Tibial nerve (tissue), 4 donors: ENCODE data around the gene HAUS3. TPM values are rescaled to one million over a fixed set of nuclear protein-coding genes. Genes with fewer than 3 reads are reported as not detected.

Experiments
- DNase-seq, 2 donors: peaks; one replicate each; pipeline ENCODE4 v3.0.0-alpha.2; 2019; ENCODE audit warnings: low spot score in 2 of 2
- H3K27ac ChIP-seq, 4 donors: fragments of 200-600 bp; sonication (generic) in 3 of 4; one replicate each; pipeline ENCODE4 v1.5.1; 2017 to 2019; ENCODE audit warnings: mild to moderate bottlenecking in 1 of 4
- H3K27me3 ChIP-seq, 2 donors: fragments of 200-600 bp; sonication (generic) in 1 of 2; one replicate each; pipeline versions ENCODE4 v1.5.1 to v1.6.0; 2017 to 2019
- H3K36me3 ChIP-seq, 3 donors: fragments of 200-600 bp; sonication (generic); one replicate each; pipeline ENCODE4 v1.5.1; 2018 to 2019
- H3K4me1 ChIP-seq, 4 donors: fragments of 200-600 bp; sonication (generic) in 3 of 4; one replicate each; pipeline ENCODE4 v1.5.1; 2017 to 2019
- H3K4me3 ChIP-seq, 4 donors: fragments of 200-600 bp; sonication (generic) in 3 of 4; one replicate each; pipeline ENCODE4 v1.5.1; 2017 to 2019; ENCODE audit warnings: mild to moderate bottlenecking in 1 of 4, moderate library complexity in 1 of 4
- H3K9me3 ChIP-seq, 4 donors: fragments of 200-600 bp; sonication (generic) in 3 of 4; one replicate each; pipeline ENCODE4 v1.5.1; 2017 to 2019
- CTCF ChIP-seq, 5 experiments: fragments of 200-600 bp in 3 of 5; fragments of 450-650 bp in 2 of 5; sonication (generic) in 3 of 5; IDR thresholded peaks; one replicate each; pipeline ENCODE4 v1.5.1; 2016 to 2019; ENCODE audit warnings: antibody characterized with exemption in 5 of 5, mild to moderate bottlenecking in 3 of 5, moderate library complexity in 2 of 5
- EP300 ChIP-seq, 2 donors: sonication (generic); formaldehyde crosslinking; IDR thresholded peaks; one replicate each; pipeline ENCODE4 v1.6.1; 2017; ENCODE audit warnings: antibody characterized with exemption in 2 of 2, mild to moderate bottlenecking in 1 of 2
- POLR2A ChIP-seq, 2 donors: fragments of 450-650 bp; IDR thresholded peaks; one replicate each; pipeline ENCODE4 v1.6.1; 2017; ENCODE audit warnings: antibody characterized with exemption in 2 of 2, mild to moderate bottlenecking in 2 of 2, moderate library complexity in 2 of 2
- WGBS, 2 donors: methylation state at CpG; one replicate each; pipeline ENCODE4 v1.1.5; 2018; 5-methylcytosine and 5-hydroxymethylcytosine counted together
- total RNA-seq, 4 donors: library from RNA; depleted of rRNA; stranded (reverse); fragments of >200 nt; gene quantifications; one replicate each; pipeline ENCODE4 v1.1.0, GENCODE V29; 2016

HAUS3 gene
- total RNA-seq, 4 donors from 2014 or later: 9.6 to 20.1 (median 17.5) TPM

- Histone ChIP-seq H3K4me3 (no peak overlapping the region), H3K4me1 (peaks cover 0 to 5% (median 2%) of the 10 kb centered on the region in 4 donors), H3K9me3 (no peaks in the 10 kb centered on the region), H3K36me3 (peaks cover 0 to 4% (median 0%) of the 10 kb centered on the region in 3 donors), H3K27ac (peak overlapping the region in 1 of 4 donors; percentile 60), H3K27me3 (no peaks in the 10 kb centered on the region)
- WGBS, 2 donors: 54 to 75% methylated on average over 10 of the region's 10 CpGs
- TF ChIP-seq POLR2A (IDR thresholded peaks at IDR 0.05): no peak
- TF ChIP-seq CTCF (IDR thresholded peaks at IDR 0.05): no peak
- no peak for TF ChIP-seq EP300 (IDR thresholded peaks at IDR 0.05)
- DNase-seq: no peak
These were observed 39.8 kb upstream of the HAUS3 start for GRCh38 chr4:2281575-2282343.

- no peak for DNase-seq
- H3K27ac ChIP-seq: peak overlapping the region in 1 of 4 donors; percentile 60
- no peaks in the 10 kb centered on the region for H3K27me3 ChIP-seq
- peaks cover 0 to 4% (median 0%) of the 10 kb centered on the region in 3 donors for H3K36me3 ChIP-seq
- TF ChIP-seq CTCF (IDR thresholded peaks at IDR 0.05) (no peak), EP300 (IDR thresholded peaks at IDR 0.05) (no peak), POLR2A (IDR thresholded peaks at IDR 0.05) (no peak)
- H3K9me3 ChIP-seq: no peaks in the 10 kb centered on the region
- 62 to 65% methylated on average over 13 of the region's 13 CpGs for WGBS, 2 donors
- peaks cover 0 to 5% (median 0%) of the 10 kb centered on the region in 4 donors for H3K4me1 ChIP-seq
- H3K4me3 ChIP-seq: no peak overlapping the region
These were observed 38.8 kb upstream of the HAUS3 start for GRCh38 chr4:2280531-2281300.

GRCh38 chr4:2277956-2278355 is 36.0 kb upstream of the HAUS3 start:
- TF ChIP-seq EP300 (IDR thresholded peaks at IDR 0.05): no peak
- TF ChIP-seq POLR2A (IDR thresholded peaks at IDR 0.05): no peak
- no peak for TF ChIP-seq CTCF (IDR thresholded peaks at IDR 0.05)
- DNase-seq: no peak

GRCh38 chr4:2276581-2277325 is 34.8 kb upstream of the HAUS3 start:
- H3K9me3 ChIP-seq: no peaks in the 10 kb centered on the region
- peaks cover 0 to 4% (median 0%) of the 10 kb centered on the region in 4 donors for H3K4me1 ChIP-seq
- DNase-seq: no peak
- TF ChIP-seq EP300 (IDR thresholded peaks at IDR 0.05): no peak
- TF ChIP-seq POLR2A (IDR thresholded peaks at IDR 0.05): no peak
- TF ChIP-seq CTCF (IDR thresholded peaks at IDR 0.05): no peak
- H3K27me3 ChIP-seq: no peaks in the 10 kb centered on the region
- WGBS, 2 donors: 93 to 95% methylated on average over 30 of the region's 30 CpGs
- no peak overlapping the region for H3K27ac ChIP-seq
- H3K36me3 ChIP-seq: peaks cover 0 to 25% (median 0%) of the 10 kb centered on the region in 3 donors
- H3K4me3 ChIP-seq: no peak overlapping the region

More at GRCh38 chr4:2277956-2278355, 36.0 kb upstream of the HAUS3 start:
- peaks cover 0 to 14% (median 0%) of the 10 kb centered on the region in 3 donors for H3K36me3 ChIP-seq
- H3K4me3 ChIP-seq: no peak overlapping the region
- H3K9me3 ChIP-seq: no peaks in the 10 kb centered on the region
- H3K27me3 ChIP-seq: no peaks in the 10 kb centered on the region
- WGBS, 2 donors: 89 to 90% methylated on average over 9 of the region's 9 CpGs
- H3K27ac ChIP-seq: no peak overlapping the region
- H3K4me1 ChIP-seq: peaks cover 0 to 5% (median 0%) of the 10 kb centered on the region in 4 donors
